Mesenchymal stem cell (in vitro differentiated cells and primary cell): ENCODE measurements around the gene CLEC4M.

Experiments
- DNase-seq: peaks from one replicate; pipeline ENCODE4 v3.0.0-alpha.2; 2013
- H2AFZ ChIP-seq: one replicate; pipeline ENCODE4 v1.6.1; 2013; ENCODE audit warnings: low read depth, mild to moderate bottlenecking, control low read depth, inconsistent platforms, low read length, moderate library complexity
- H2AK5ac ChIP-seq: 2 replicates; pipeline ENCODE4 v1.6.1; 2013; ENCODE audit warnings: low read length, moderate library complexity, mild to moderate bottlenecking, inconsistent platforms; ENCODE audit not compliant: severe bottlenecking
- H2BK120ac ChIP-seq: one replicate; pipeline ENCODE4 v1.6.1; 2013; ENCODE audit warnings: low read depth, mild to moderate bottlenecking, inconsistent platforms, low read length, moderate library complexity
- H2BK12ac ChIP-seq, 2 experiments: one replicate each; pipeline ENCODE4 v1.6.1; 2013; ENCODE audit warnings: inconsistent platforms in 2 of 2, low read length in 2 of 2, mild to moderate bottlenecking in 2 of 2, moderate library complexity in 2 of 2, control low read depth in 1 of 2
- H2BK15ac ChIP-seq: one replicate; pipeline ENCODE4 v1.6.1; 2013; ENCODE audit warnings: mild to moderate bottlenecking, low read depth, inconsistent platforms; ENCODE audit not compliant: poor library complexity, severe bottlenecking
- H2BK5ac ChIP-seq: 2 replicates; pipeline ENCODE4 v1.6.1; 2013; ENCODE audit warnings: low read depth, mild to moderate bottlenecking, low read length, control low read depth, inconsistent platforms; ENCODE audit not compliant: poor library complexity, severe bottlenecking
- H3K14ac ChIP-seq, 2 experiments: one replicate each; pipeline ENCODE4 v1.6.1; 2013; ENCODE audit warnings: inconsistent platforms in 2 of 2, low read length in 2 of 2, control low read depth in 1 of 2, mild to moderate bottlenecking in 1 of 2, moderate library complexity in 1 of 2
- H3K18ac ChIP-seq, 2 experiments: one replicate each; pipeline ENCODE4 v1.6.1; 2013; ENCODE audit warnings: inconsistent platforms in 2 of 2, low read length in 2 of 2, control low read depth in 1 of 2, low read depth in 1 of 2, mild to moderate bottlenecking in 1 of 2
- H3K23ac ChIP-seq, 2 experiments: one replicate each; pipeline ENCODE4 v1.6.1; 2013; ENCODE audit warnings: inconsistent platforms in 2 of 2, low read length in 2 of 2, mild to moderate bottlenecking in 2 of 2, moderate library complexity in 2 of 2, control low read depth in 1 of 2
- H3K27ac ChIP-seq: 2 replicates; pipeline ENCODE4 v1.5.1; 2013; ENCODE audit warnings: mild to moderate bottlenecking, moderate library complexity, low read length, control low read depth, inconsistent platforms; ENCODE audit not compliant: poor library complexity, severe bottlenecking
- H3K27me3 ChIP-seq, 2 experiments: 2 replicates each; pipeline versions ENCODE4 v1.6.1 to v1.7.0; 2013; ENCODE audit warnings: low read length in 2 of 2, mild to moderate bottlenecking in 2 of 2, moderate library complexity in 2 of 2, control low read depth in 1 of 2, inconsistent platforms in 1 of 2; ENCODE audit not compliant: control insufficient read depth in 1 of 2, insufficient read depth in 1 of 2
- H3K36me3 ChIP-seq, 2 experiments: 2 replicates each; pipeline versions ENCODE4 v1.6.1 to v1.7.0; 2013; ENCODE audit warnings: low read length in 2 of 2, control low read depth in 1 of 2, inconsistent platforms in 1 of 2, low read depth in 1 of 2, mild to moderate bottlenecking in 1 of 2; ENCODE audit not compliant: insufficient read depth in 2 of 2, control insufficient read depth in 1 of 2
- H3K4ac ChIP-seq, 2 experiments: one replicate each; pipeline ENCODE4 v1.6.1; 2013; ENCODE audit warnings: inconsistent platforms in 2 of 2, low read length in 2 of 2, mild to moderate bottlenecking in 2 of 2, moderate library complexity in 2 of 2, control low read depth in 1 of 2, low read depth in 1 of 2
- H3K4me1 ChIP-seq: 2 replicates; pipeline ENCODE4 v1.6.1; 2013; ENCODE audit warnings: low read depth, low read length, control low read depth; ENCODE audit not compliant: control insufficient read depth, insufficient read depth
- H3K4me2 ChIP-seq: 2 replicates; pipeline ENCODE4 v1.6.1; 2013; ENCODE audit warnings: low read length, mild to moderate bottlenecking, inconsistent platforms; ENCODE audit not compliant: poor library complexity, severe bottlenecking
- H3K4me3 ChIP-seq, 2 experiments: 2 replicates each; pipeline versions ENCODE4 v1.5.1 to v1.7.0; 2013; ENCODE audit warnings: low read length in 2 of 2, mild to moderate bottlenecking in 2 of 2, control low read depth in 1 of 2, low read depth in 1 of 2; ENCODE audit not compliant: insufficient read depth in 1 of 2
- H3K79me1 ChIP-seq: replicated peaks from 2 replicates; pipeline ENCODE4 v1.6.1; 2013; ENCODE audit warnings: mild to moderate bottlenecking, control low read depth, low read length, inconsistent platforms; ENCODE audit not compliant: poor library complexity, severe bottlenecking
- H3K9ac ChIP-seq: 2 replicates; pipeline ENCODE4 v1.7.0; 2013; ENCODE audit warnings: mild to moderate bottlenecking, low read length, moderate library complexity
- H3K9me3 ChIP-seq: 2 replicates; pipeline ENCODE4 v1.7.0; 2013; ENCODE audit warnings: mild to moderate bottlenecking, low read length; ENCODE audit not compliant: control insufficient read depth
- H4K8ac ChIP-seq: one replicate; pipeline ENCODE4 v1.6.1; 2013; ENCODE audit warnings: inconsistent platforms, mild to moderate bottlenecking, low read length, moderate library complexity
- H4K91ac ChIP-seq: one replicate; pipeline ENCODE4 v1.6.1; 2013; ENCODE audit warnings: mild to moderate bottlenecking, low read length, inconsistent platforms
- WGBS: methylation state at CpG from one replicate; pipeline ENCODE4 v1.1.7; 2013; ENCODE audit warnings: mixed read lengths; 5-methylcytosine and 5-hydroxymethylcytosine counted together

Gene CLEC4M

GRCh38 chr19:7740682-7741054 is 22.4 kb upstream of the CLEC4M start:
- Histone ChIP-seq H4K91ac (no peak overlapping the region), H2BK120ac (no peak overlapping the region), H2AFZ (no peak overlapping the region), H2BK12ac (no peak overlapping the region), H2BK5ac (no peak overlapping the region), H3K79me1 (no peaks in the 10 kb centered on the region), H3K36me3 (no peaks in the 10 kb centered on the region), H4K8ac (no peak overlapping the region), H3K23ac (no peak overlapping the region), H3K27ac (no peak overlapping the region), H3K4me2 (no peak overlapping the region), H2AK5ac (no peak overlapping the region), H3K9me3 (no peaks in the 10 kb centered on the region), H3K27me3 (peaks cover 20 to 58% of the 10 kb centered on the region in 2 experiments), H3K18ac (no peak overlapping the region), H3K4me3 (no peak overlapping the region), H2BK15ac (no peak overlapping the region), H3K9ac (no peak overlapping the region), H3K4me1 (no peaks in the 10 kb centered on the region), H3K14ac (no peak overlapping the region), H3K4ac (no peak overlapping the region)
- WGBS, result 89% methylated on average over 6 of the region's 6 CpGs
- DNase-seq, result no peak

DNA sequence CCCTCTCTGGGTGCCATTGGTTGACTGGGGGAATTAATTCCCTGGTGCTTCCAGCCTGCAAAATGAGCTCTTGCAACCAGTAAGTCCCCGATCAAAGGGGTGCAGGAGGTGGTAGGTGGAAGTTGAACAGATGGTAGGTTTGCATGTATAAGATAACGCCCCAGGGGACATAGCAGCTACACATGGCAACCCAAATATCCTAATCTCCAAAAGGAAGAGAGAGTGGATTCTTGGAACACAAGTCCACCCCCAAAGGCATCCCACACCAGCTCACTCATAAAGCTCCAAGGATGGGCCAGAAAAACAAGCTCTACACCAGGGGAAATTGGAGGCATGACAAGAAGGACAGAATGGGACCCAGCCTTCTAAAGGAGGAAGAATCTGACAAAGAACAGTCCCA is 20.5 kb upstream of the CLEC4M start:
- Histone ChIP-seq H3K14ac (no peak overlapping the region), H2BK12ac (no peak overlapping the region), H3K36me3 (no peaks in the 10 kb centered on the region), H2AFZ (no peak overlapping the region), H2BK120ac (no peak overlapping the region), H3K23ac (no peak overlapping the region), H3K18ac (no peak overlapping the region), H3K4me3 (no peak overlapping the region), H3K27me3 (peaks cover 26 to 55% of the 10 kb centered on the region in 2 experiments), H4K8ac (no peak overlapping the region), H3K27ac (no peak overlapping the region), H3K4me2 (no peak overlapping the region), H3K9ac (no peak overlapping the region), H3K9me3 (no peaks in the 10 kb centered on the region), H3K79me1 (no peaks in the 10 kb centered on the region), H2AK5ac (no peak overlapping the region), H3K4me1 (no peaks in the 10 kb centered on the region), H4K91ac (no peak overlapping the region), H3K4ac (no peak overlapping the region), H2BK5ac (no peak overlapping the region), H2BK15ac (no peak overlapping the region)
- 100% methylated on average over 1 of the region's 2 CpGs for WGBS
- no peak for DNase-seq

GRCh38 chr19:7742991-7743390 is 20.1 kb upstream of the CLEC4M start:
- H3K14ac ChIP-seq, result no peak overlapping the region
- H4K8ac ChIP-seq, result no peak overlapping the region
- no peak overlapping the region for H3K4me3 ChIP-seq
- H3K9ac ChIP-seq, result no peak overlapping the region
- no peak overlapping the region for H3K23ac ChIP-seq
- H3K4me2 ChIP-seq, result no peak overlapping the region
- DNase-seq, result no peak
- H2BK15ac ChIP-seq, result no peak overlapping the region
- H2AFZ ChIP-seq, result no peak overlapping the region
- H4K91ac ChIP-seq, result no peak overlapping the region
- no peaks in the 10 kb centered on the region for H3K79me1 ChIP-seq
- no peak overlapping the region for H3K18ac ChIP-seq
- H3K27ac ChIP-seq, result no peak overlapping the region
- H2BK5ac ChIP-seq, result no peak overlapping the region
- WGBS, result 83% methylated on average over 11 of the region's 11 CpGs
- no peaks in the 10 kb centered on the region for H3K4me1 ChIP-seq
- H2BK120ac ChIP-seq, result no peak overlapping the region
- H2AK5ac ChIP-seq, result no peak overlapping the region
- H3K36me3 ChIP-seq, result no peaks in the 10 kb centered on the region
- no peak overlapping the region for H3K4ac ChIP-seq
- H2BK12ac ChIP-seq, result no peak overlapping the region
- H3K27me3 ChIP-seq, result peaks cover 26 to 59% of the 10 kb centered on the region in 2 experiments
- no peaks in the 10 kb centered on the region for H3K9me3 ChIP-seq

DNA sequence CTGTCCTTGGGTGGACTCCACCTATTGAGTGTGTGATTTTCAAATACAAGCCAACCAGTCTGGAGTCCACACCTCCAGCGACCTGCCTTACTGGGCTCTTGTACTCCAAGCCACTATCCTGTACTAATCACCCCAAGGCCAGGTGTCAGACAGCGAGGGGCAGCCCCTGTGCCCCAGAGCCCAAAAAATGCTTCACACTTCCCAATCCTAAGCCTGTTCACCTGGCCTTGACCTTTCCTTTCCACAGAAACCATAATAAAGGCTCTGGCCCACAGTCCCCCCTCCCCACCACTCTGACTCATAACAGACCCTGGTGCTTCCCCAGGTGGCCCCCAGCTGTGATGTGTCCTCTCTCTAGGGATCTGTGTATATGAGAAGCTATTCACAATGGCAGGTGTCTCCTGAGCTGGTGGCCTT is 19.6 kb upstream of the CLEC4M start:
- WGBS, result 43% methylated on average over 2 of the region's 2 CpGs
- H2BK5ac ChIP-seq, result no peak overlapping the region

More for the DNA sequence above, 19.6 kb upstream of the CLEC4M start:
- Histone ChIP-seq H3K4me1 (no peaks in the 10 kb centered on the region), H3K14ac (no peak overlapping the region), H3K4me2 (no peak overlapping the region), H3K4ac (no peak overlapping the region), H3K27me3 (peaks cover 26 to 64% of the 10 kb centered on the region in 2 experiments), H2BK12ac (no peak overlapping the region), H3K27ac (no peak overlapping the region), H2AK5ac (no peak overlapping the region), H2BK15ac (no peak overlapping the region), H2AFZ (no peak overlapping the region), H4K8ac (no peak overlapping the region), H4K91ac (no peak overlapping the region), H3K9me3 (no peaks in the 10 kb centered on the region), H3K18ac (no peak overlapping the region), H2BK120ac (no peak overlapping the region), H3K79me1 (no peaks in the 10 kb centered on the region), H3K9ac (no peak overlapping the region), H3K4me3 (no peak overlapping the region), H3K23ac (no peak overlapping the region), H3K36me3 (no peaks in the 10 kb centered on the region)
- DNase-seq, result no peak
